Measurements from ENCODE around the gene HPSE2. TPM values are rescaled to one million over a fixed set of nuclear protein-coding genes. Genes with fewer than 3 reads are reported as not detected.
A peak's percentile ranks its signal among the peaks of the same experiment; 100 is the strongest.

Gene HPSE2
- total RNA-seq, 1 experiment from 2014 or later, result 0.20 TPM

DNA sequence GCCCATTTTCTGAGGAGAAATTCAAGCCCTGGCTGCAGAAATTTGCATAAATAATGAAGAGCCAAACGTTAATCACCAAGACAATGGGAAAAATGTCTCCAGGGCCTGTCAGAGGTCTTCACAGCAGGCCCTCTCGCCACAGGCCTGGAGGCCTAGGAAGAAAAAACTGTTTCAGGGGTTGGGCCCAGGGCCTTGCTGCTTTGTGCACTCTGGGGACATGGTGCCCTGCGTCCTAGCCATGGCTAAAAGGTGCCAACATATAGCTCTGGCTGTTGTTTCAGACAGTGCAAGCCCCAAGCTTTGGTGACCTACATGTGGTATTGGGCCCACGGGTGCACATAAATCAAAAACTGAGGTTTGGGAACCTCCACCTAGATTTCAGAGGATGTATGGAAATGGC lies 796.9 kb downstream of the HPSE2 start:
- Histone ChIP-seq H2AFZ (ENCODE audit: low read length) (no peak overlapping the region), H3K23me2 (ENCODE audit: insufficient read length, low read depth, low read length, poor library complexity, severe bottlenecking) (no peaks in the 10 kb centered on the region), H2BK12ac (ENCODE audit: insufficient read length, low read depth, low read length) (no peak overlapping the region), H3K79me1 (ENCODE audit: insufficient read depth, low read depth, low read length, poor library complexity, severe bottlenecking) (no peaks in the 10 kb centered on the region), H3K27ac (ENCODE audit: insufficient read length, low read depth, low read length) (no peak overlapping the region), H3K79me2 (ENCODE audit: insufficient read depth, low read length) (no peaks in the 10 kb centered on the region), H3K4ac (ENCODE audit: low read depth, low read length) (no peak overlapping the region), H3K27me3 (ENCODE audit: insufficient read depth, low read length) (no peaks in the 10 kb centered on the region), H2BK5ac (ENCODE audit: insufficient read length, low read length) (no peak overlapping the region), H3K14ac (ENCODE audit: insufficient read depth, low read length) (no peak overlapping the region), H4K91ac (ENCODE audit: insufficient read length, low read depth, low read length) (no peak overlapping the region), H3K4me2 (ENCODE audit: insufficient read depth, insufficient read length, low read length) (no peak overlapping the region), H2BK20ac (ENCODE audit: low read depth, low read length, poor library complexity, severe bottlenecking) (no peak overlapping the region), H2BK15ac (ENCODE audit: low read depth, low read length) (no peak overlapping the region), H3K18ac (ENCODE audit: insufficient read length, low read depth, low read length) (no peak overlapping the region), H3K56ac (ENCODE audit: insufficient read length, low read depth, low read length) (no peak overlapping the region), H4K20me1 (ENCODE audit: control insufficient read depth, insufficient read depth, insufficient read length) (no peaks in the 10 kb centered on the region), H3K4me1 (ENCODE audit: insufficient read depth, low read length) (no peaks in the 10 kb centered on the region), H4K5ac (ENCODE audit: insufficient read length, low read depth, low read length) (no peak overlapping the region), H2AK5ac (ENCODE audit: insufficient read length, low read length) (no peak overlapping the region), H3K23ac (ENCODE audit: insufficient read length, low read depth, low read length) (no peak overlapping the region), H3K9ac (ENCODE audit: extremely low read depth, insufficient read length, low read length) (no peak overlapping the region), H3T11ph (ENCODE audit: low read length) (no peak overlapping the region), H2BK120ac (ENCODE audit: low read depth, low read length, poor library complexity, severe bottlenecking) (no peak overlapping the region), H4K8ac (replicated peaks; ENCODE audit: insufficient read length, low read depth, low read length) (no peak overlapping the region), H3K9me3 (ENCODE audit: control insufficient read depth, low read depth, low read length) (no peaks in the 10 kb centered on the region)
- no CpG with 5 or more reads among the region's 4 CpGs for WGBS (ENCODE audit: extremely low coverage, insufficient read length, low lambda C conversion rate)
- H3K27me3 Mint-ChIP-seq (ENCODE audit: low read depth), result no peaks in the 10 kb centered on the region
- H3K9me3 Mint-ChIP-seq, result peaks cover 17 to 23% of the 10 kb centered on the region in 2 experiments
- TF ChIP-seq CTCF (conservative IDR thresholded peaks at IDR 0.05), result no peak
- no peak for DNase-seq
- H3K4me1 Mint-ChIP-seq, result peaks cover 4 to 14% of the 10 kb centered on the region in 2 experiments
- no peak overlapping the region for H3K4me3 Mint-ChIP-seq
- peaks cover 77 to 89% (median 85%) of the 10 kb centered on the region in 3 experiments for H3K36me3 Mint-ChIP-seq (ENCODE audit: insufficient read depth in 1 of 3, low read depth in 3 of 3)
- 0 out of 7 replicates have a peak overlapping the region, but pooled peaks of 1 of the 3 experiments have one; percentile 55 for H3K27ac Mint-ChIP-seq
